ENCODE results near the gene NRXN3. TPM values are rescaled to one million over a fixed set of nuclear protein-coding genes. Genes with fewer than 3 reads are reported as not detected.

The NRXN3 gene
- total RNA-seq, 1 experiment from 2014 or later = not detected

DNA sequence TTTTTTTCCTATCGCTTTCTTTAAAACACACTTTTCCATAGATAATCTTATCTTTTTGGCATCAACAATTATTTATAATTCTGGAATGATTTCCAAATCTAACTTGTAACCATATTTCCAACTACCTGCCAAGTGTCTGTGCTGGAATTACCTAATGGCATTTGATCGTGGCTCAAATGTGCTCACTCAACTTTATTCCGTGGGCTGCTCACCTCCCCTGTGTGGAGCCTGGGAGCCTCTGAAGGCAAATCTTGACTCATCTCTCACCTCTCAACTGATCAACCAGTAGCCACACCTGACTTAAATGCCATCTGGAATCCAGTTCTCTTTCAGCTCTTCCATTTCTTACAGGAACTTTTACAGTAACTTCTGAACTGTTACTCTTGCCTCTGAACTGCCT lies 1432.6 kb downstream of the NRXN3 start:
- ChIA-PET POLR2A (ENCODE audit: unreplicated experiment) (no interaction called here), CTCF (no interaction called here)
- no peaks in the 10 kb centered on the region for H3F3A ChIP-seq (ENCODE audit: insufficient read depth, low read depth)
- H3K79me2 ChIP-seq (ENCODE audit: low read depth) = no peaks in the 10 kb centered on the region
- H3K4me1 ChIP-seq (replicated peaks; ENCODE audit: insufficient read depth) = no peaks in the 10 kb centered on the region
- no peak for TF ChIP-seq EZH2 (IDR thresholded peaks at IDR 0.05; ENCODE audit: low read depth)
- TF ChIP-seq, protein P1, sequence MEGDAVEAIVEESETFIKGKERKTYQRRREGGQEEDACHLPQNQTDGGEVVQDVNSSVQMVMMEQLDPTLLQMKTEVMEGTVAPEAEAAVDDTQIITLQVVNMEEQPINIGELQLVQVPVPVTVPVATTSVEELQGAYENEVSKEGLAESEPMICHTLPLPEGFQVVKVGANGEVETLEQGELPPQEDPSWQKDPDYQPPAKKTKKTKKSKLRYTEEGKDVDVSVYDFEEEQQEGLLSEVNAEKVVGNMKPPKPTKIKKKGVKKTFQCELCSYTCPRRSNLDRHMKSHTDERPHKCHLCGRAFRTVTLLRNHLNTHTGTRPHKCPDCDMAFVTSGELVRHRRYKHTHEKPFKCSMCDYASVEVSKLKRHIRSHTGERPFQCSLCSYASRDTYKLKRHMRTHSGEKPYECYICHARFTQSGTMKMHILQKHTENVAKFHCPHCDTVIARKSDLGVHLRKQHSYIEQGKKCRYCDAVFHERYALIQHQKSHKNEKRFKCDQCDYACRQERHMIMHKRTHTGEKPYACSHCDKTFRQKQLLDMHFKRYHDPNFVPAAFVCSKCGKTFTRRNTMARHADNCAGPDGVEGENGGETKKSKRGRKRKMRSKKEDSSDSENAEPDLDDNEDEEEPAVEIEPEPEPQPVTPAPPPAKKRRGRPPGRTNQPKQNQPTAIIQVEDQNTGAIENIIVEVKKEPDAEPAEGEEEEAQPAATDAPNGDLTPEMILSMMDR (conservative IDR thresholded peaks at IDR 0.05) = no peak
- no peak overlapping the region for H3K4me2 ChIP-seq
- H3K4me3 ChIP-seq = no peak overlapping the region
- no peak overlapping the region for H3K27ac ChIP-seq
- no TSS peak for BruUV-seq (replicated peaks)
- no peak overlapping the region for H2AFZ ChIP-seq
- intact Hi-C loops (cut with micrococcal nuclease; ENCODE audit: unreplicated experiment) = no loop called here
- no peak for DNase-seq
- H4K20me1 ChIP-seq (ENCODE audit: insufficient read depth) = no peaks in the 10 kb centered on the region
- no peaks in the 10 kb centered on the region for H3K9me2 ChIP-seq (ENCODE audit: insufficient read depth)
- no peaks in the 10 kb centered on the region for H3K9me3 ChIP-seq (ENCODE audit: insufficient read depth, low read depth)
- H3K36me3 ChIP-seq (ENCODE audit: low read depth) = no peaks in the 10 kb centered on the region
- peaks cover 18% of the 10 kb centered on the region for H3K27me3 ChIP-seq (ENCODE audit: insufficient read depth, low read depth)

GRCh38 chr14:79605849-79606248 lies 1435.7 kb downstream of the NRXN3 start:
- Histone ChIP-seq H3K4me3 (no peak overlapping the region), H3K27ac (no peak overlapping the region), H3K4me1 (replicated peaks; ENCODE audit: insufficient read depth) (no peaks in the 10 kb centered on the region), H3K4me2 (no peak overlapping the region), H2AFZ (no peak overlapping the region), H3K79me2 (ENCODE audit: low read depth) (no peaks in the 10 kb centered on the region), H3K9me2 (ENCODE audit: insufficient read depth) (no peaks in the 10 kb centered on the region), H3K36me3 (ENCODE audit: low read depth) (no peaks in the 10 kb centered on the region), H3F3A (ENCODE audit: insufficient read depth, low read depth) (no peaks in the 10 kb centered on the region), H4K20me1 (ENCODE audit: insufficient read depth) (no peaks in the 10 kb centered on the region), H3K9me3 (ENCODE audit: insufficient read depth, low read depth) (no peaks in the 10 kb centered on the region), H3K27me3 (ENCODE audit: insufficient read depth, low read depth) (peaks cover 17% of the 10 kb centered on the region; the same call in 1 of the 2 replicates)
- BruUV-seq (replicated peaks) = no TSS peak
- no peak for TF ChIP-seq EZH2 (IDR thresholded peaks at IDR 0.05; ENCODE audit: low read depth)
- TF ChIP-seq, protein P1 (conservative IDR thresholded peaks at IDR 0.05) = no peak
- DNase-seq = no peak
- ChIA-PET CTCF (no interaction called here), POLR2A (ENCODE audit: unreplicated experiment) (no interaction called here)
- intact Hi-C loops (cut with micrococcal nuclease; ENCODE audit: unreplicated experiment) = no loop called here

- no TSS peak for BruUV-seq (replicated peaks)
- CTCF ChIA-PET = no interaction called here
- no peaks in the 10 kb centered on the region for H3K9me3 ChIP-seq (ENCODE audit: insufficient read depth, low read depth)
Observed at GRCh38 chr14:79608446-79608845, 1438.3 kb downstream of the NRXN3 start.

More at GRCh38 chr14:79608446-79608845, 1438.3 kb downstream of the NRXN3 start:
- Histone ChIP-seq H3K27ac (no peak overlapping the region), H3K36me3 (ENCODE audit: low read depth) (no peaks in the 10 kb centered on the region), H3F3A (ENCODE audit: insufficient read depth, low read depth) (no peaks in the 10 kb centered on the region), H3K79me2 (ENCODE audit: low read depth) (no peaks in the 10 kb centered on the region), H3K4me2 (no peak overlapping the region), H2AFZ (no peak overlapping the region), H3K4me3 (no peak overlapping the region), H3K4me1 (replicated peaks; ENCODE audit: insufficient read depth) (no peaks in the 10 kb centered on the region), H3K27me3 (ENCODE audit: insufficient read depth, low read depth) (peaks cover 9% of the 10 kb centered on the region), H4K20me1 (ENCODE audit: insufficient read depth) (no peaks in the 10 kb centered on the region), H3K9me2 (ENCODE audit: insufficient read depth) (no peaks in the 10 kb centered on the region)
- TF ChIP-seq EZH2 (IDR thresholded peaks at IDR 0.05; ENCODE audit: low read depth) = no peak
- TF ChIP-seq, protein P1 (conservative IDR thresholded peaks at IDR 0.05) = no peak
- no peak for DNase-seq
- intact Hi-C loops (cut with micrococcal nuclease; ENCODE audit: unreplicated experiment) = no loop called here
- POLR2A ChIA-PET (ENCODE audit: unreplicated experiment) = no interaction called here

All from PC-9 (cell line).